Common myeloid progenitor, CD34-positive (primary cell): ENCODE data around the gene PHLDA1. TPM values are rescaled to one million over a fixed set of nuclear protein-coding genes. Genes with fewer than 3 reads are reported as not detected.

ENCODE experiments used
- CTCF ChIA-PET: fragments of 350-600 bp; sonication (Branson Sonifier 250); formaldehyde crosslinking; loops from one replicate; lab custom pipeline; 2021; ENCODE audit warnings: antibody characterized with exemption; lab: Charles Lee
- POLR2A ChIA-PET: fragments of 350-600 bp; sonication (Branson Sonifier 250); formaldehyde crosslinking; loops from one replicate; lab custom pipeline; 2021; ENCODE audit warnings: antibody characterized with exemption; lab: Charles Lee
- DNase-seq, 3 donors: peaks; one replicate each; pipeline versions ENCODE4 v3.0.0 to v3.0.0-alpha.2; 2013
- H3K27ac ChIP-seq, 2 experiments: 1 replicate in 1 of 2; 2 replicates in 1 of 2; pipeline ENCODE4 v1.7.0; 2013; ENCODE audit warnings: inconsistent platforms in 2 of 2, low read length in 2 of 2, mild to moderate bottlenecking in 2 of 2, low read depth in 1 of 2, moderate library complexity in 1 of 2; ENCODE audit not compliant: severe bottlenecking in 2 of 2, insufficient read depth in 1 of 2, poor library complexity in 1 of 2
- H3K27me3 ChIP-seq, 5 experiments: replicated peaks in 2 of 5; 1 replicate in 3 of 5; 2 replicates in 2 of 5; pipeline versions ENCODE4 v1.6.1 to v1.7.0; 2013; ENCODE audit warnings: low read length in 4 of 5, mild to moderate bottlenecking in 2 of 5, moderate library complexity in 2 of 5, inconsistent platforms in 1 of 5; ENCODE audit not compliant: insufficient read depth in 5 of 5, control insufficient read depth in 4 of 5
- H3K36me3 ChIP-seq, 4 experiments: 1 replicate in 2 of 4; 2 replicates in 2 of 4; pipeline versions ENCODE4 v1.6.1 to v1.7.0; 2013; ENCODE audit warnings: low read length in 3 of 4, control low read depth in 1 of 4, mild to moderate bottlenecking in 1 of 4; ENCODE audit not compliant: control insufficient read depth in 4 of 4, insufficient read depth in 4 of 4
- H3K4me1 ChIP-seq, 4 experiments: 1 replicate in 3 of 4; 2 replicates in 1 of 4; pipeline versions ENCODE4 v1.6.1 to v1.7.1; 2013; ENCODE audit warnings: low read length in 3 of 4, mild to moderate bottlenecking in 3 of 4, control low read depth in 1 of 4, inconsistent platforms in 1 of 4, moderate library complexity in 1 of 4; ENCODE audit not compliant: control insufficient read depth in 4 of 4, insufficient read depth in 4 of 4; ENCODE audit errors: control extremely low read depth in 1 of 4
- H3K4me3 ChIP-seq, 7 experiments: 1 replicate in 4 of 7; 2 replicates in 3 of 7; pipeline versions ENCODE4 v1.5.1 to v1.7.0; 2013; ENCODE audit warnings: mild to moderate bottlenecking in 7 of 7, low read length in 6 of 7, moderate library complexity in 6 of 7, inconsistent platforms in 2 of 7, low read depth in 2 of 7, control low read depth in 1 of 7; ENCODE audit not compliant: insufficient read depth in 4 of 7, control insufficient read depth in 1 of 7; ENCODE audit errors: extremely low read depth in 1 of 7
- H3K9me3 ChIP-seq, 5 experiments: 1 replicate in 4 of 5; 2 replicates in 1 of 5; pipeline versions ENCODE4 v1.6.1 to v1.7.1; 2013; ENCODE audit warnings: low read length in 4 of 5, mild to moderate bottlenecking in 2 of 5, inconsistent platforms in 1 of 5, low read depth in 1 of 5, moderate library complexity in 1 of 5; ENCODE audit not compliant: control insufficient read depth in 4 of 5, insufficient read depth in 2 of 5; ENCODE audit errors: control extremely low read depth in 1 of 5
- WGBS: methylation state at CpG from one replicate; pipeline ENCODE4 v1.1.5; 2013; ENCODE audit not compliant: insufficient coverage; 5-methylcytosine and 5-hydroxymethylcytosine counted together
- polyA plus RNA-seq: library from polyadenylated mRNA; unstranded; fragments of 120-200 nt; gene quantifications from one replicate; pipeline ENCODE4 v1.2.1, GENCODE V29; 2013

Gene PHLDA1
- polyA plus RNA-seq, result 0.73 TPM

DNA sequence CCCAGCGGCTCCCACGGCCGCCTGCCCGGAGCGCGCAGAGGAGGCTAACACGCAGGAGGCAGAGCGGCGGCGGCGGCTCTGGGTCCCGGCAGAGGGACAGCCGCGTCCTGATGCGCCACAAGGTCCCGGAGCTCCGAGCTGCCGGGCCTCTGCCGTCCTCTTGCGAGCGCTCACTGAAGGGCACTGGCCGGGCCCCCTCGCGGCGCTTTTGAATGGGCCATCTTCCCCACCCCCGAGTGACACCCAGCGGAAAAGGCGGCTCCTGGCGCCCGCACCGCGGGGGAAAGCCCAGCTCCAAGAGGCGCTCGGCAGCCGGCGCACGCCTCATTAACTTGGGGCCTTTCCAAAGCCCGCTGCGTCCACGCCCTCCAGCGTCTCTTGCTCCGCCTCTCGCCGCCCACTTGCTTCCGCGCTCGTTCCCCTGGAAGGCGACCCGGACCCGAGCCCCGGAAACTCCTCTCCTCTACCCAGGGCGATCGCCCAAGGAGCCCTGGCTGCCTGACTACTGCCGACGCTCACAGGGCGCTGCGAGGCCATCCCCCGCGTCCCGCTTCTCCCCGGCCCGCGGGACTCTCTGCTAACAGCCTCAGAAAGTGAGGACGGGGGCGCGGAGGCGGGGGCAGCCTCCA, at the start of gene PHLDA1:
Gene PHLDA1 (minus strand): TSS at position 363 of the 629 bp plus-strand sequence.
- Histone ChIP-seq H3K36me3 (no peaks in the 10 kb centered on the region), H3K4me3 (peak within 1 kb of the TSS; percentile 51 to 83 (median 77)), H3K9me3 (no peaks in the 10 kb centered on the region), H3K27me3 (peaks cover 29 to 74% (median 34%) of the 10 kb centered on the region in 5 experiments), H3K27ac (peak within 1 kb of the TSS in 1 of 2 experiments; percentile 64), H3K4me1 (peaks cover 0 to 33% (median 30%) of the 10 kb centered on the region in 4 experiments)
- ChIA-PET POLR2A (interaction anchor here (1.3 kb wide), 1 partner anchor 11 kb away, joined by 6 read pairs; no protein-coding TSS in a partner anchor), CTCF (interaction anchor here (0.8 to 5.2 kb wide), 8 partner anchors 9 to 594 kb away, joined by 3 to 35 read pairs (median 5); partner anchors contain the start of gene GLIPR1)
- 0% methylated on average over 56 of the region's 67 CpGs for WGBS
- DNase-seq, result peak; percentile 81 to 91 (median 90)

DNA sequence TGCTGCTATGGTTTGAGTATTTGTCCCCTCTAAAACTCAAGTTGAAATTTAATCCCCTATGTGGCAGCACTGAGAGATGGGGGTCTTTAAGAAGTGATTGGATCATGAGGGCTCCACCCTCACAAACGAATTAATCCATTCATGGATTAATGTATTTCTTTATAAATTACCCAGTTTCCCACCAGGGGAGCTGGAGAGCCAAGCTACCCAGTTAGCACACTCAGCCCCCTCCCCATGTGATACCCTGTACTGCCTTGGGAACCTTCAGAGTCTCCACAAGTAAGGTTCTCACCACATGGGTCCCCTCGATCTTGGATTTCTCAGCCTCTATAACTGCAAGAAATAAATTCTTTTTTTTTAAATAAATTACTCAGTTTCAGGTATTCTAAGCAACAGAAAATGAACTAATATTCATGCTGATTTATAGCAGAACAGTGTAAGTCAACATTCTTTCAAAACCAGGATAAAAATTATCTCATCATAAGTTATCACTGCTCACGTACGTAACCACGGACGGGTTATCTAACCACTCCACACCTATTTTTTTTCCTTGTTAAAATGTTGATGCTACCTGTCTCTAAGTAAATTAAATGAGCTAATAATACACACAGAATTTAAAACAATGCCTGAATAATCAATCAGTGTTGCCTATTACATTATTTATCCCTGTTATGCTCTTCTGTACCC, 49.3 kb upstream of the PHLDA1 start:
- CTCF ChIA-PET, result interaction anchor here (0.6 to 2.1 kb wide), 6 partner anchors 12 to 265 kb away, joined by 3 to 5 read pairs (median 4); no protein-coding TSS in a partner anchor
- H3K27me3 ChIP-seq, result no peaks in the 10 kb centered on the region
- POLR2A ChIA-PET, result no interaction called here
- DNase-seq, result peak; percentile 52 to 77 (median 67)
- 60% methylated on average over 2 of the region's 6 CpGs for WGBS
- no peak overlapping the region for H3K4me3 ChIP-seq
- peaks cover 8 to 28% (median 11%) of the 10 kb centered on the region in 4 experiments for H3K36me3 ChIP-seq
- peaks cover 0 to 37% (median 21%) of the 10 kb centered on the region in 4 experiments for H3K4me1 ChIP-seq
- peaks cover 0 to 20% (median 2%) of the 10 kb centered on the region in 5 experiments for H3K9me3 ChIP-seq
- no peak overlapping the region for H3K27ac ChIP-seq

DNA sequence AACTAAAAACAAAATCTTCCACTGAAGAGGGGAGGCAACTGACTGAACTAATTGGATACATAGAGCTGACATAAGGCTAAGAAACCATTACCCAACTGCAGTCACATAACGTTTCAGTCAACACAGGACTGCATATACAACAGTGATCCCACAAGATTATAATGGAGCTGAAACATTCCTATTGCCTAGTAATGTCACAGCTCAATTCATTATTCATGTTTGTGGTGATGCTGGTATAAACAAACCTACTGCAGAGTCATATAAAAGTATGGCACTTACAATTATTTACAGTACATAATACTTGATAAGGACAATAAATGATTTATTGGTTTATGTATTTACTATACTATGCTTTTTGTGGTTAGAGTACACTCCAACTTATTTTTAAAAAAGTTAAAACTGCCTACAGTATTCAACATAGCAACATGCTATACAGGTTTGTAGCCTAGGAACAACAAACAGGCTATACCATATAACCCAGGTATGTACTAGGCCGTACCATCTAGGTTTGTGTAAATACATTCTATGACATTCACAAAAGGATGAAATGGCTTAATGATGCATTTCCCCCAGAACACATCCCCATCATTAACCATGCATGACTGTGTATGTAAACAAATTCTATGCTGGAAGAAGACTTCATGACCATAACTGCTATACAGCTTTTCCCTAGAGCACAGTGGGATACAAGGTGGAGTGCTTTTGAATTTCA, 48.6 kb upstream of the PHLDA1 start:
- peaks cover 0 to 32% (median 20%) of the 10 kb centered on the region in 4 experiments for H3K4me1 ChIP-seq
- 100% methylated on average over 1 of the region's 2 CpGs for WGBS
- no peaks in the 10 kb centered on the region for H3K27me3 ChIP-seq
- CTCF ChIA-PET, result interaction anchor here (0.6 to 1.6 kb wide), 4 partner anchors 11 to 266 kb away, joined by 3 to 5 read pairs (median 4); no protein-coding TSS in a partner anchor
- no peak overlapping the region for H3K4me3 ChIP-seq
- no peak for DNase-seq
- no peak overlapping the region for H3K27ac ChIP-seq
- POLR2A ChIA-PET, result no interaction called here
- peaks cover 0 to 20% (median 2%) of the 10 kb centered on the region in 5 experiments for H3K9me3 ChIP-seq
- peaks cover 8 to 28% (median 11%) of the 10 kb centered on the region in 4 experiments for H3K36me3 ChIP-seq

DNA sequence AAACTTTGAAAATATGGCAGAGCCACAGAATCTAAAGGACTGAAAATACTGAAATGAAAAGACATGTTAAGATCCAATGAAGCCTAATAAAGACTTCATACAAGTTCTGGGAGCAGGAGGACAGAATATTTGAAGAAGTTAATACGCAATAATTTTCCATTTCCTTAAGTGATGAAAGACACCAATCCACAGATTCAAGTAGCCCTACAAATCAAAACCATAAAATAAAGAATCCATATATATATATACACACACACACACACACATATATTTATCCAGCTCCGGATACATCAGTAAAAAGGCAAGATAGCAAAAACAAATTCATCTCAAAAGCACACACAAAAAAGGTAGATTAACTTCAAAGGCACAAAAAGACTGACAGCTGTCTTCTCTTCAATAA, 47.2 kb upstream of the PHLDA1 start:
- Histone ChIP-seq H3K4me1 (peaks cover 0 to 32% (median 24%) of the 10 kb centered on the region in 4 experiments), H3K4me3 (no peak overlapping the region), H3K9me3 (peaks cover 0 to 20% (median 2%) of the 10 kb centered on the region in 5 experiments), H3K36me3 (peaks cover 8 to 29% (median 11%) of the 10 kb centered on the region in 4 experiments), H3K27ac (no peak overlapping the region), H3K27me3 (no peaks in the 10 kb centered on the region)
- CTCF ChIA-PET, result interaction anchor here (1.6 kb wide), 2 partner anchors 10 to 18 kb away, joined by 4 to 5 read pairs; no protein-coding TSS in a partner anchor
- no CpG with 5 or more reads among the region's 2 CpGs for WGBS
- POLR2A ChIA-PET, result no interaction called here
- peak in 2 of 3 donors; percentile 26 to 30 for DNase-seq

DNA sequence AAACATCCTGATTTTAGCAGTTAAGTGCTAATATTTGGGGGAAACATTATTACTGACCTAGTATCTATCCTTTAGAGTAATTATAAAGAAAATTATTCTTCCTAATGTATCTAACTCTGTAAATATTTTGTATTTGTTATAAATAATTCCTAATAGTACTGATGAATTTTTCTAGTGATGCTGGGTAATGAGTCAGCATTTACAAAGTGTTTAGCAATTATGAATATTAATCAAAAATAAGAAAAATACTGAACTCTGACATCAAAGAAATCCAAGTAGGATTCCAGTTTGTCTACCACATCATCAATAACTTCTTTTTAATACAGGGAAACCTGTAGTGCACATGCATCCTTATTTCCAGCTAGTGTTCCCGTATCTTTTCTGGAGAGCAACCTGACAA, 43.9 kb upstream of the PHLDA1 start:
- Histone ChIP-seq H3K27me3 (no peaks in the 10 kb centered on the region), H3K4me1 (peaks cover 0 to 14% (median 11%) of the 10 kb centered on the region in 4 experiments), H3K36me3 (peaks cover 8 to 50% (median 19%) of the 10 kb centered on the region in 4 experiments), H3K9me3 (peaks cover 0 to 20% (median 2%) of the 10 kb centered on the region in 5 experiments), H3K4me3 (no peak overlapping the region), H3K27ac (no peak overlapping the region)
- ChIA-PET CTCF (interaction anchor here (1.1 kb wide), 1 partner anchor 7 kb away, joined by 3 read pairs; no protein-coding TSS in a partner anchor), POLR2A (no interaction called here)
- WGBS, result 100% methylated on average over 1 of the region's 1 CpG
- DNase-seq, result no peak

DNA sequence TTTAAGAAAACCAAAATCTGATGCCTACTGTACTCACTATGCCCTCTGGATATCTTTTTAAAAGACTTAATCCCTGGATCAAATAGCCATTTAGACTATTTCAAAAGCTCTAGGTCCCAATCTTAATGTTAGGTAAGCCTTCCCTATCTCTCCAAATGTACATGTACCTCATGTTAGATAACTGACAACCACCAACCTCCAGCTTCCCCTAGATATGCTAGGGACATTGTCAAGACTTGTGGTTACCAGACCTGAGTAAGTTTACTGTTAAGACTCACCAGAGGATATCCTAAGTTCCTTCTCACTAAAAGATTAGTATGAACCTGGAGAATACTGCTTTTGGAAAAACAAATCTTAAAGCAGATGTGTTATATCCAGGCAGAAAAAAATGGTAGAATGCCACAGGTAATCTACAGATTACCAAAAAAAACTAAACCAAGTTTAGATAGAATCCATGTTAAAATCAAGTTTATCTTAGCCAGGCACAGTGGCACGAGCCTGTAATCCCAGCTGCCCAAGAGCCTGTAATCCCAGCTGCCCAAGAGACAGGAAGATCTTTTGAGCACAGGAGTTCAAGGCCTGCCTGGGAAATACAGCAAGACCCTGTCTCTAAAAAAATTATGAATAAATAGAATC, 43.2 kb upstream of the PHLDA1 start:
- WGBS, result 73% methylated on average over 1 of the region's 1 CpG
- DNase-seq, result peak; percentile 35 to 80 (median 60)
- ChIA-PET POLR2A (interaction anchor here (0.5 kb wide), 1 partner anchor 350 kb away, joined by 3 read pairs; no protein-coding TSS in a partner anchor), CTCF (interaction anchor here (0.6 to 0.9 kb wide), 3 partner anchors 21 to 1855 kb away, joined by 3 to 4 read pairs (median 3); no protein-coding TSS in a partner anchor)
- no peak overlapping the region for H3K27ac ChIP-seq
- H3K9me3 ChIP-seq, result peaks cover 0 to 17% (median 1%) of the 10 kb centered on the region in 5 experiments
- peaks cover 5 to 48% (median 20%) of the 10 kb centered on the region in 4 experiments for H3K36me3 ChIP-seq
- H3K27me3 ChIP-seq, result no peaks in the 10 kb centered on the region
- H3K4me1 ChIP-seq, result peaks cover 0 to 14% (median 11%) of the 10 kb centered on the region in 4 experiments
- H3K4me3 ChIP-seq, result no peak overlapping the region
